HCT116 (cell line): ENCODE data around the gene ELOVL4.

ENCODE experiments used
- ATF3 ChIP-seq: IDR thresholded peaks from 2 replicates; pipeline ENCODE4 v1.6.1; 2012
- CTCF ChIP-seq, 3 experiments: fragments of 200-600 bp in 1 of 3; sonication (generic) in 1 of 3; IDR thresholded peaks in 2 of 3; conservative IDR thresholded peaks in 1 of 3; 2 replicates each; pipeline ENCODE4 v1.5.1; 2012 to 2017; ENCODE audit warnings: low read depth in 2 of 3, low read length in 2 of 3, antibody characterized with exemption in 1 of 3, borderline replicate concordance in 1 of 3, control low read depth in 1 of 3, mild to moderate bottlenecking in 1 of 3, mixed read lengths in 1 of 3, mixed run types in 1 of 3, moderate library complexity in 1 of 3; ENCODE audit not compliant: insufficient read depth in 1 of 3
- EZH2 ChIP-seq: fragments of 200-600 bp; sonication (generic); IDR thresholded peaks from 2 replicates; pipeline ENCODE4 v1.6.1; 2017; ENCODE audit warnings: antibody characterized with exemption, mixed run types
- EZH2phosphoT487 ChIP-seq: fragments of 200-600 bp; IDR thresholded peaks from 2 replicates; pipeline ENCODE4 v1.6.1; 2018; ENCODE audit warnings: antibody characterized with exemption, borderline replicate concordance
- JUND ChIP-seq: IDR thresholded peaks from 2 replicates; pipeline ENCODE4 v1.6.1; 2012
- POLR2A ChIP-seq: IDR thresholded peaks from 2 replicates; pipeline ENCODE4 v1.7.0; 2011; ENCODE audit warnings: borderline replicate concordance; ENCODE audit not compliant: insufficient read depth, insufficient read length; ENCODE audit errors: extremely low read depth
- POLR2AphosphoS5 ChIP-seq: IDR thresholded peaks from 2 replicates; pipeline ENCODE4 v1.6.1; 2011; ENCODE audit warnings: mild to moderate bottlenecking, low read depth, low read length, moderate library complexity
- RAD21 ChIP-seq: IDR thresholded peaks from 2 replicates; pipeline ENCODE4 v1.6.1; 2012; ENCODE audit warnings: low read depth, mild to moderate bottlenecking
- REST ChIP-seq: IDR thresholded peaks from 2 replicates; pipeline ENCODE4 v1.6.1; 2012; ENCODE audit warnings: low read depth
- SP1 ChIP-seq: IDR thresholded peaks from 2 replicates; pipeline ENCODE4 v1.6.1; 2012; ENCODE audit warnings: low read depth
- TCF7L2 ChIP-seq: IDR thresholded peaks from 2 replicates; pipeline ENCODE4 v1.7.0; 2011; ENCODE audit warnings: borderline replicate concordance, inconsistent platforms; ENCODE audit not compliant: insufficient read depth, insufficient read length; ENCODE audit errors: extremely low read depth
- ZBTB33 ChIP-seq: IDR thresholded peaks from 2 replicates; pipeline ENCODE4 v1.6.1; 2011; ENCODE audit warnings: mild to moderate bottlenecking, low read length, moderate library complexity; ENCODE audit not compliant: insufficient replicate concordance; ENCODE audit errors: extremely low read depth
- ZFX ChIP-seq: fragments of 450-650 bp; IDR thresholded peaks from 2 replicates; pipeline ENCODE4 v1.6.1; 2017
- ZNF274 ChIP-seq: fragments of 200-500 bp; sonication (Bioruptor generic); IDR thresholded peaks from 2 replicates; pipeline ENCODE4 v1.6.1; 2014; ENCODE audit warnings: mild to moderate bottlenecking, low read depth, low read length, inconsistent platforms

GRCh38 chr6:79985128-79985527, 37.8 kb upstream of the ELOVL4 start:
- TF ChIP-seq CTCF (IDR thresholded peaks at IDR 0.05 in 2 of 3, conservative IDR thresholded peaks at IDR 0.05 in 1 of 3; ENCODE audit: borderline replicate concordance in 1 of 3, insufficient read depth in 1 of 3, low read depth in 2 of 3, low read length in 2 of 3) (no peak), REST (no peak), JUND (no peak), RAD21 (no peak), POLR2A (no peak), SP1 (no peak), ATF3 (no peak), EZH2phosphoT487 (no peak), ZNF274 (no peak), EZH2 (no peak), TCF7L2 (no peak), POLR2AphosphoS5 (no peak), ZFX (no peak), ZBTB33 (no peak)
